ENCODE data around the gene MGLL. TPM values are rescaled to one million over a fixed set of nuclear protein-coding genes. Genes with fewer than 3 reads are reported as not detected.

Gene MGLL
- total RNA-seq, 2 experiments from 2014 or later, result 0.10 to 0.25 TPM

DNA sequence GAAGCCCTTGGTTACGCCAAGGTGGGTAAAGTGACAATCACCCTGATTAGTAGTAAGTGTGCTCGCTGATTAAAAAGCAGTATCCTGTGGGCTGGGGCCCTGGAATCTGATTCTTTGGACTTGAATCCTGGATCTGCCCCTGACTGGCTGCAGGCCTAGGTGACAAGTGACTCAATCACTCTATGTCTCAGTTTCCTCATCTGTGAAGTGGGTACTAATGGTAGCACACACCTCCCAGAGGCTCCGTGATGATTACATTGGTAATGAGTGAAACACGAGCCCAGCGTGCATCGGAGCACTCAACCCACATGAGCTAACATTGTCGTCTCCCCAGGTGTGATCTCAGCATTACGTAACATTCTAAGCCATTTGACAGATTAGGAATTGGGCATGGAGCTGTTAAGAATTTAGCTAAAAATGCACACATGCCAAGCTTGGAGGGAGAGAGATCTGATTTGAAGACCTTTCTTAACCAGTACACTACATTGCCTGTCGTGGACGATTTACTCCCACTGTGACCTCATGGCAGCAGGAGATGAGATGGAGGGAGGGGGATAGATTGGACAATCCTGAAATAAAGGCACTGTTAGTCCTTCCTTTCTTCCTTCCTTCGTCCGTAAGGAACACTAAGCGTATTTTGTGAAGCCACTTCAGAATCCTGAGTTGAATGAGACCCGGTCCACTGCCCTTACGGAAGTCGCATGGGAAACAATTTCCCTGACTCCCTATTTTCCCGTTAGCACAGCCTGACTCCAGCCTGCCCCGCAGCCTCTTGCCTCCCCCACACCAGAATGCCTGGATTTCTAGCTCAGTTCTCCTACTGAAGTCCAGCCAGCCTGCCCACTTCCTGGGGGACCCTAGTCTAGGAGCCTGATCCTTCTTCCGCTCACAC is 32.1 kb downstream of the MGLL start:
- peaks cover 9% of the 10 kb centered on the region for H3K9me3 Mint-ChIP-seq
- POLR2A ChIA-PET, result no interaction called here
- H3K27me3 Mint-ChIP-seq, result peaks cover 30% of the 10 kb centered on the region
- CTCF ChIA-PET, result interaction anchor here (0.6 kb wide), 2 partner anchors 67 to 138 kb away, joined by 3 to 4 read pairs; no protein-coding TSS in a partner anchor
- DNase-seq, result no peak
- no peaks in the 10 kb centered on the region for H3K36me3 Mint-ChIP-seq (ENCODE audit: low read depth)
- H3K27ac Mint-ChIP-seq, result no peak overlapping the region
- H3K4me1 Mint-ChIP-seq, result peaks cover 8% of the 10 kb centered on the region
- H3K4me3 Mint-ChIP-seq, result no peak overlapping the region

DNA sequence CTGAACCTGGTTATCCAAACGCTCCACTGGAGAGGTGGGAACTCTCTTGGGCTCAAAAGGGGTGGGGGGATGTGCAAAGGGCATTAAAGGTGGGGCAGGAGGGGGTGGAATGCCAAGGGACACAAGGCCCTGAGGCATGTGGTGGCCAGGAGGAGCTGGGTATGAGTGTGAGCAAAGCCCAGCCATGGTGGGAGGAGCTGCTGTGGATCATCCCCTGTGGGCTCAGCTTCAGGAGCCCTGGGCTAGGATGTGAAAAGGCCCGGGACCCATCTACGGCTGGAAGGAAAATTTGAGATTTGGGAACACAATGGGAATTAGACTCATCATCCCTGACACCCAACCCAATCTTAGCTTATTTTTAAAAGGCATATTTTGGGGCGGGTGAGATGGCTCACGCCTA is 33.3 kb downstream of the MGLL start:
- CTCF ChIA-PET, result interaction anchor here (0.8 kb wide), 1 partner anchor 10 kb away, joined by 3 read pairs; no protein-coding TSS in a partner anchor

DNA sequence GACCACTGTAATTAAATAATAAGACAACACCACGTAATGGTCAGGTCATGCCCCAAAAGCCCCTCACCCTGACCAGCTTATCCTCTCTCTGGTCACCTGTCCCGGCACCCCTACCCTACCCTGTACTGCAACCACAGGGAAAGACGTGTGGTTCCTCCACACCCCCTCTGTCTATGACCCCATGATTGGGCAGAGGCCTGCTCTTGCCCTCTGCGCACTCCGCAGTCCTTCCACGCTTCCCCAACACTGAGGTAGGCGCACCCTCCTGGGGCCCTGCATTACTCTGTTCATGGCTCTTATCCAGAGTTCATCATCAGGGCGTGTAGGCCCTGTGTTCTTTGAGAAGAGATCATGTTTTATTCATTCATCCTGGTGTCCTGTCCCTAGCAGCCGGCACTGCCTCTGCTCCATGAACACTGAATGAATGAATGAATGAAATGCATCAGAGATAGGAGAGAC is 33.8 kb downstream of the MGLL start:
- no peak overlapping the region for H3K27ac Mint-ChIP-seq
- ChIA-PET POLR2A (no interaction called here), CTCF (interaction anchor here (0.8 kb wide), 1 partner anchor 10 kb away, joined by 3 read pairs; no protein-coding TSS in a partner anchor)
- H3K4me1 Mint-ChIP-seq, result peaks cover 8% of the 10 kb centered on the region
- DNase-seq, result no peak
- no peaks in the 10 kb centered on the region for H3K36me3 Mint-ChIP-seq (ENCODE audit: low read depth)
- peaks cover 21% of the 10 kb centered on the region for H3K27me3 Mint-ChIP-seq
- no peak overlapping the region for H3K4me3 Mint-ChIP-seq
- H3K9me3 Mint-ChIP-seq, result no peaks in the 10 kb centered on the region

More for the DNA sequence above, 33.3 kb downstream of the MGLL start:
- Mint-ChIP-seq H3K27me3 (peaks cover 19% of the 10 kb centered on the region), H3K36me3 (ENCODE audit: low read depth) (no peaks in the 10 kb centered on the region), H3K4me3 (no peak overlapping the region), H3K9me3 (no peaks in the 10 kb centered on the region), H3K27ac (no peak overlapping the region), H3K4me1 (peaks cover 8% of the 10 kb centered on the region)
- no peak for DNase-seq
- POLR2A ChIA-PET, result no interaction called here

GRCh38 chr3:127787571-127788365 is 34.5 kb downstream of the MGLL start:
- Mint-ChIP-seq H3K9me3 (no peaks in the 10 kb centered on the region), H3K27me3 (peaks cover 21% of the 10 kb centered on the region), H3K4me1 (peaks cover 8% of the 10 kb centered on the region), H3K27ac (no peak overlapping the region), H3K4me3 (no peak overlapping the region), H3K36me3 (ENCODE audit: low read depth) (no peaks in the 10 kb centered on the region)
- POLR2A ChIA-PET, result no interaction called here
- DNase-seq, result no peak
- CTCF ChIA-PET, result no interaction called here

DNA sequence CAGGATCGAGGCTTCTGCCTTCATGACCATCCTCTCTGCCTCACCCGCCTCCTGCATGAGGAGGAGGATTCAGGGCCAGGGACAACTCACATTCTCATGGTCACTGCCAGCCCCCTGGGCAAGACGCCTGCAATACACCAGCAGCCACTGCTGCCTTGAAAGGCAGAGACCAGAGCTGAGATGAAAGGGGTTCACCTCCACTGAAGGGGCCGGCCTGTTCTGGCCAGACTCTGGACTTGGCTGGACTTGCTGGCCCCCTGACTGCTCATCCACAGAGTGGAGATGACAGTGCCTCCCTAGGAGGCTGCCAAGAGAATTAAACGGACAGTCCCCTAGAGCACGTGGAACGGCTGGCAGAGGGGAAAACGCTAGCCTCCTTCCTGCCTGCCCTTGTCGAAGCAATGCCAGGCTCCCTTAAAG is 35.2 kb downstream of the MGLL start:
- no peaks in the 10 kb centered on the region for H3K9me3 Mint-ChIP-seq
- ChIA-PET CTCF (no interaction called here), POLR2A (no interaction called here)
- no peak overlapping the region for H3K4me3 Mint-ChIP-seq
- peaks cover 8% of the 10 kb centered on the region for H3K4me1 Mint-ChIP-seq
- H3K27me3 Mint-ChIP-seq, result peaks cover 20% of the 10 kb centered on the region
- no peak overlapping the region for H3K27ac Mint-ChIP-seq
- DNase-seq, result no peak
- no peaks in the 10 kb centered on the region for H3K36me3 Mint-ChIP-seq (ENCODE audit: low read depth)

- CTCF ChIA-PET, result no interaction called here
Measured at GRCh38 chr3:127786353-127787070, 35.8 kb downstream of the MGLL start.

DNA sequence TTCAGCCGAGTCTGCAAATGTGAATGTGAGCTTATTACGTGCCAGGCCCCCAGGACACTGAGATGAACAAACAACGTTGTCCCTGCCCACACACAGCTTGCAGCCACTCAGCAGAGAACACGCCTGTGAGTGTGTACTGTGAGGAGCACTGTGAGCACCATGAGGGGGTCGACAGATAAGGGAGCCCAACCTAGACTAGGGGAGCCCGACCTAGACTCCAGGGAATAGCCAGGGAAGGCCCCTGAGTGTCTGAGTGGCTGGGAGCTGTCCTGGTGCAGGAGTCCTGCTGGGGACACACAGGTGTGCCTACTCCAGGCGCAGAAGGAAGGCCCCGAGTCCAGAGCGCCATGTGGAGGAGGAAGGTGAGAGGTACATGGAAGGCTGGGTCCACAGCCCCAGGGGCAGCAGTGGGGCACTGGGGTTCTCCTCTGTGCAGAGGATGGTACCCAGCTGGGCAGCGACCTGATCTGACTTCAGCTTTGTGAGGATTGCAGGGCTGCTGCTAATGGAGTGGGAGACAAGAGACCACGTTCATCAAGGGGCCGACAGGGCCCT is 36.5 kb downstream of the MGLL start:
- DNase-seq, result no peak
- Mint-ChIP-seq H3K36me3 (ENCODE audit: low read depth) (no peaks in the 10 kb centered on the region), H3K4me3 (no peak overlapping the region), H3K9me3 (no peaks in the 10 kb centered on the region), H3K27me3 (peaks cover 8% of the 10 kb centered on the region), H3K4me1 (no peaks in the 10 kb centered on the region), H3K27ac (no peak overlapping the region)
- POLR2A ChIA-PET, result no interaction called here
- CTCF ChIA-PET, result no interaction called here

More at GRCh38 chr3:127786353-127787070, 35.8 kb downstream of the MGLL start:
- H3K36me3 Mint-ChIP-seq (ENCODE audit: low read depth), result no peaks in the 10 kb centered on the region
- peaks cover 7% of the 10 kb centered on the region for H3K4me1 Mint-ChIP-seq
- peaks cover 14% of the 10 kb centered on the region for H3K27me3 Mint-ChIP-seq
- H3K9me3 Mint-ChIP-seq, result no peaks in the 10 kb centered on the region
- DNase-seq, result no peak
- no peak overlapping the region for H3K27ac Mint-ChIP-seq
- POLR2A ChIA-PET, result no interaction called here
- H3K4me3 Mint-ChIP-seq, result no peak overlapping the region

DNA sequence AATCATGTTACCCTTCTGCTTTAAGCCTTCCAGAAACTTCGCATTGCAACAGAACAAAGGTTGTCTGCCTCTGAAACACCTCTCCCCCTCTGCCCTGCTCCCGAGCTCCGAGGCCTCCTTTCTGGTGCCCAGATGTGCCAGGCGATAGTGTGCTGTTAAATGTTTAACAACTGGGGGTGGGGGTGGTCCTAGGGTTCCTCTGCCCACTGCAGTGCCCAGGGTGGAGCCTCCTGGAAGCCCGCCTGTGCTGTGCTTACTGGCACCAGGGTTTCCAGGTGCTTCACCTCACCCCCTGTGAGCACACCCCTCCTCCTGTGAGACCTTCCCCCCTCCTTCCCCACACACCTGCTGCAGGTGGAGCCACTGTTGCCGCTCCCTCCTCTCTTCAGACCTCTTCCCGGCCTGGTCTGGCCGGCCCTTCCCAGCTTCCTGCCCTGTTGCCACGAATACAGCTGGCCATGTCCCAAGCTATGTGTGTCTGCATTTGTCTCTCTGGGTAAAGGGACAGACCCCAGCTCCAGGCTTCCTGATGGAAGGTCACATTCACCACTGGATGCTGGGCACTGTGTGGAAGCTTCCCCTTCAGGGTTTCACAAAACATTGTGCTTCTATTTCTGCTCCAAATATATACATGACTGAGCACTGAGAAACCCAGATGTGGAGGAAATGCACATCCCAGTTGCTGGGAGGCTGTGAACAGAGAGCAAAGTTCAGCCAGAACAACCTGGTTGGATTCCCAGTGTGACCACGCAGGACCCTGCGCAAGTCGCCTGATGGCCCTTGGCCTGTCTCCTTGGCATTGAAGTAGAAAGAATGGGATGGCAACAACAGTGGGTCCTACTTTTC is 37.2 kb downstream of the MGLL start:
- H3K4me3 Mint-ChIP-seq, result no peak overlapping the region
- POLR2A ChIA-PET, result no interaction called here
- CTCF ChIA-PET, result no interaction called here
- H3K36me3 Mint-ChIP-seq (ENCODE audit: low read depth), result no peaks in the 10 kb centered on the region
- DNase-seq, result no peak
- no peaks in the 10 kb centered on the region for H3K4me1 Mint-ChIP-seq
- H3K27me3 Mint-ChIP-seq, result peaks cover 4% of the 10 kb centered on the region
- H3K9me3 Mint-ChIP-seq, result no peaks in the 10 kb centered on the region
- H3K27ac Mint-ChIP-seq, result no peak overlapping the region

GRCh38 chr3:127784283-127784682 is 38.0 kb downstream of the MGLL start:
- H3K4me3 Mint-ChIP-seq, result no peak overlapping the region
- ChIA-PET CTCF (interaction anchor here (1.0 kb wide), 1 partner anchor 24 kb away, joined by 3 read pairs; no protein-coding TSS in a partner anchor), POLR2A (no interaction called here)
- DNase-seq, result no peak
- no peak overlapping the region for H3K27ac Mint-ChIP-seq
- H3K4me1 Mint-ChIP-seq, result peaks cover 3% of the 10 kb centered on the region
- H3K36me3 Mint-ChIP-seq (ENCODE audit: low read depth), result no peaks in the 10 kb centered on the region
- peaks cover 1% of the 10 kb centered on the region for H3K27me3 Mint-ChIP-seq
- no peaks in the 10 kb centered on the region for H3K9me3 Mint-ChIP-seq

- peaks cover 1% of the 10 kb centered on the region for H3K27me3 Mint-ChIP-seq
- POLR2A ChIA-PET, result no interaction called here
- H3K4me3 Mint-ChIP-seq, result no peak overlapping the region
- DNase-seq, result no peak
- no peaks in the 10 kb centered on the region for H3K9me3 Mint-ChIP-seq
- no peak overlapping the region for H3K27ac Mint-ChIP-seq
- CTCF ChIA-PET, result interaction anchor here (1.0 to 1.7 kb wide), 2 partner anchors 24 to 25 kb away, joined by 3 read pairs; no protein-coding TSS in a partner anchor
- H3K36me3 Mint-ChIP-seq (ENCODE audit: low read depth), result no peaks in the 10 kb centered on the region
- peaks cover 3% of the 10 kb centered on the region for H3K4me1 Mint-ChIP-seq
Measured at GRCh38 chr3:127783642-127784160, 38.6 kb downstream of the MGLL start.

DNA sequence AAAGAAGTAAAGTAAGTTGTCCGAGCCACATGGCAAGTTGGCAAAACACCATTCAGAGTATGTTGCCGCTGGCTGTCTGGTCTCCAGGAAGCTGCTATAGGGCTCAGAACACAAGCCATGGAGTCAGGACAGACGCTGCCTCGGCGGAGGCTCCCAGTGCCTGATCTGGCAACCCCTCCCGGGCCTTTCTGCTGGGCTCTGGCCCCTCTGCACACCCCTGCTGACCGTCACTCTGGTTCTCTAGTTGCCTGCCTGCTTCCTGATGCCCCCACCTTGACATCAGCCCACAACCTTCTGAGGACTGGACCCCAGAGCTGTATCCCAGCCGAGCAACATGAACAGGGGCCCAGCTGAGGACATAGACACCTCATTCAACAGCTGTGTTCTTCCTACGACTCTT is 39.1 kb downstream of the MGLL start:
- ChIA-PET POLR2A (no interaction called here), CTCF (interaction anchor here (1.7 kb wide), 1 partner anchor 26 kb away, joined by 3 read pairs; no protein-coding TSS in a partner anchor)
- Mint-ChIP-seq H3K4me1 (peaks cover 3% of the 10 kb centered on the region), H3K27me3 (peaks cover 1% of the 10 kb centered on the region), H3K36me3 (ENCODE audit: low read depth) (no peaks in the 10 kb centered on the region), H3K4me3 (no peak overlapping the region), H3K27ac (no peak overlapping the region), H3K9me3 (no peaks in the 10 kb centered on the region)
- DNase-seq, result no peak
